ENCODE data around the gene TLR7.

Gene TLR7

GRCh38 chrX:12878536-12878935, 11.7 kb downstream of the TLR7 start:
- H3K79me1 ChIP-seq (ENCODE audit: low read length), result peaks cover 3% of the 10 kb centered on the region
- H3K36me3 ChIP-seq (ENCODE audit: control insufficient read depth in 1 of 2, insufficient read depth in 2 of 2, low read length in 2 of 2), result no peaks in the 10 kb centered on the region
- H3K4me2 ChIP-seq (ENCODE audit: low read length), result no peak overlapping the region
- H2BK5ac ChIP-seq (ENCODE audit: low read depth, low read length, poor library complexity), result no peak overlapping the region
- no peak overlapping the region for H3K4ac ChIP-seq (ENCODE audit: low read depth, low read length)
- H3K4me3 ChIP-seq (ENCODE audit: low read depth, low read length), result no peak overlapping the region
- H4K8ac ChIP-seq (ENCODE audit: low read depth, low read length), result no peak overlapping the region
- H2BK12ac ChIP-seq (ENCODE audit: low read length), result no peak overlapping the region
- H3K18ac ChIP-seq (ENCODE audit: low read length), result no peak overlapping the region
- no peak overlapping the region for H4K12ac ChIP-seq (ENCODE audit: low read depth, low read length)
- H3K79me2 ChIP-seq (ENCODE audit: control insufficient read depth, insufficient read depth, low read length, poor library complexity), result no peaks in the 10 kb centered on the region
- no peak overlapping the region for H2BK120ac ChIP-seq (ENCODE audit: insufficient read depth, low read length, poor library complexity)
- no peak for DNase-seq
- no peak overlapping the region for H2AFZ ChIP-seq (ENCODE audit: insufficient read depth, low read length, poor library complexity)
- H3K9ac ChIP-seq (ENCODE audit: low read length), result no peak overlapping the region
- H4K91ac ChIP-seq (ENCODE audit: low read depth, low read length), result no peak overlapping the region
- no CpG with 5 or more reads among the region's 1 CpG for WGBS (ENCODE audit: extremely low coverage, insufficient coverage, insufficient read length)
- H3K9me3 ChIP-seq (ENCODE audit: insufficient read depth, low read depth, low read length), result no peaks in the 10 kb centered on the region
- no peak overlapping the region for H2AK5ac ChIP-seq (ENCODE audit: low read length)
- peak overlapping the region; percentile 41 for H3K27ac ChIP-seq (ENCODE audit: low read depth, low read length)
- H3K14ac ChIP-seq (ENCODE audit: low read length), result no peak overlapping the region
- H3K27me3 ChIP-seq (ENCODE audit: insufficient read depth, low read length), result no peaks in the 10 kb centered on the region
- H3K23ac ChIP-seq (ENCODE audit: low read length), result no peak overlapping the region
- H3K4me1 ChIP-seq (ENCODE audit: control insufficient read depth in 1 of 2, insufficient read depth in 2 of 2, low read length in 2 of 2), result peaks cover 0 to 3% of the 10 kb centered on the region in 2 experiments

GRCh38 chrX:12881914-12882313, 15.0 kb downstream of the TLR7 start:
- no peak overlapping the region for H2AK5ac ChIP-seq (ENCODE audit: low read length)
- no peak overlapping the region for H4K12ac ChIP-seq (ENCODE audit: low read depth, low read length)
- no peak overlapping the region for H3K4ac ChIP-seq (ENCODE audit: low read depth, low read length)
- H3K23ac ChIP-seq (ENCODE audit: low read length), result no peak overlapping the region
- peaks cover 3% of the 10 kb centered on the region for H3K79me1 ChIP-seq (ENCODE audit: low read length)
- peaks cover 0 to 3% of the 10 kb centered on the region in 2 experiments for H3K4me1 ChIP-seq (ENCODE audit: control insufficient read depth in 1 of 2, insufficient read depth in 2 of 2, low read length in 2 of 2)
- no peak overlapping the region for H2BK120ac ChIP-seq (ENCODE audit: insufficient read depth, low read length, poor library complexity)
- H3K18ac ChIP-seq (ENCODE audit: low read length), result no peak overlapping the region
- no peak overlapping the region for H3K4me3 ChIP-seq (ENCODE audit: low read depth, low read length)
- H3K79me2 ChIP-seq (ENCODE audit: control insufficient read depth, insufficient read depth, low read length, poor library complexity), result no peaks in the 10 kb centered on the region
- H2AFZ ChIP-seq (ENCODE audit: insufficient read depth, low read length, poor library complexity), result no peak overlapping the region
- H3K9ac ChIP-seq (ENCODE audit: low read length), result no peak overlapping the region
- no peak overlapping the region for H4K8ac ChIP-seq (ENCODE audit: low read depth, low read length)
- H3K9me3 ChIP-seq (ENCODE audit: insufficient read depth, low read depth, low read length), result no peaks in the 10 kb centered on the region
- H4K91ac ChIP-seq (ENCODE audit: low read depth, low read length), result no peak overlapping the region
- no peak overlapping the region for H2BK12ac ChIP-seq (ENCODE audit: low read length)
- no peak for DNase-seq
- H3K14ac ChIP-seq (ENCODE audit: low read length), result no peak overlapping the region
- H3K27me3 ChIP-seq (ENCODE audit: insufficient read depth, low read length), result no peaks in the 10 kb centered on the region
- no CpG with 5 or more reads among the region's 2 CpGs for WGBS (ENCODE audit: extremely low coverage, insufficient coverage, insufficient read length)
- H3K27ac ChIP-seq (ENCODE audit: low read depth, low read length), result no peak overlapping the region
- H2BK5ac ChIP-seq (ENCODE audit: low read depth, low read length, poor library complexity), result no peak overlapping the region
- H3K4me2 ChIP-seq (ENCODE audit: low read length), result no peak overlapping the region
- no peaks in the 10 kb centered on the region for H3K36me3 ChIP-seq (ENCODE audit: control insufficient read depth in 1 of 2, insufficient read depth in 2 of 2, low read length in 2 of 2)

- H3K4me2 ChIP-seq (ENCODE audit: low read length), result no peak overlapping the region
- H3K79me2 ChIP-seq (ENCODE audit: control insufficient read depth, insufficient read depth, low read length, poor library complexity), result no peaks in the 10 kb centered on the region
- no peak overlapping the region for H3K23ac ChIP-seq (ENCODE audit: low read length)
- no peak overlapping the region for H3K9ac ChIP-seq (ENCODE audit: low read length)
- H3K14ac ChIP-seq (ENCODE audit: low read length), result no peak overlapping the region
- no peak overlapping the region for H2AK5ac ChIP-seq (ENCODE audit: low read length)
- no peak overlapping the region for H3K4ac ChIP-seq (ENCODE audit: low read depth, low read length)
- no peak overlapping the region for H2BK120ac ChIP-seq (ENCODE audit: insufficient read depth, low read length, poor library complexity)
- H3K18ac ChIP-seq (ENCODE audit: low read length), result no peak overlapping the region
- no peak overlapping the region for H3K4me3 ChIP-seq (ENCODE audit: low read depth, low read length)
- no CpG with 5 or more reads among the region's 5 CpGs for WGBS (ENCODE audit: extremely low coverage, insufficient coverage, insufficient read length)
- no peak for DNase-seq
- H3K79me1 ChIP-seq (ENCODE audit: low read length), result no peaks in the 10 kb centered on the region
- no peaks in the 10 kb centered on the region for H3K27me3 ChIP-seq (ENCODE audit: insufficient read depth, low read length)
- no peak overlapping the region for H4K91ac ChIP-seq (ENCODE audit: low read depth, low read length)
- no peaks in the 10 kb centered on the region for H3K36me3 ChIP-seq (ENCODE audit: control insufficient read depth in 1 of 2, insufficient read depth in 2 of 2, low read length in 2 of 2)
- H4K12ac ChIP-seq (ENCODE audit: low read depth, low read length), result no peak overlapping the region
- H2AFZ ChIP-seq (ENCODE audit: insufficient read depth, low read length, poor library complexity), result no peak overlapping the region
- H3K4me1 ChIP-seq (ENCODE audit: control insufficient read depth in 1 of 2, insufficient read depth in 2 of 2, low read length in 2 of 2), result no peaks in the 10 kb centered on the region
- H3K27ac ChIP-seq (ENCODE audit: low read depth, low read length), result no peak overlapping the region
- H4K8ac ChIP-seq (ENCODE audit: low read depth, low read length), result no peak overlapping the region
- H2BK5ac ChIP-seq (ENCODE audit: low read depth, low read length, poor library complexity), result no peak overlapping the region
- no peaks in the 10 kb centered on the region for H3K9me3 ChIP-seq (ENCODE audit: insufficient read depth, low read depth, low read length)
- no peak overlapping the region for H2BK12ac ChIP-seq (ENCODE audit: low read length)
Observed at GRCh38 chrX:12885508-12885907, 18.6 kb downstream of the TLR7 start.

- Histone ChIP-seq H3K18ac (ENCODE audit: low read length) (no peak overlapping the region), H2BK5ac (ENCODE audit: low read depth, low read length, poor library complexity) (no peak overlapping the region), H4K12ac (ENCODE audit: low read depth, low read length) (no peak overlapping the region), H3K9me3 (ENCODE audit: insufficient read depth, low read depth, low read length) (no peaks in the 10 kb centered on the region), H3K14ac (ENCODE audit: low read length) (no peak overlapping the region), H3K79me2 (ENCODE audit: control insufficient read depth, insufficient read depth, low read length, poor library complexity) (no peaks in the 10 kb centered on the region), H2BK12ac (ENCODE audit: low read length) (no peak overlapping the region), H3K4ac (ENCODE audit: low read depth, low read length) (no peak overlapping the region), H3K27ac (ENCODE audit: low read depth, low read length) (no peak overlapping the region), H4K8ac (ENCODE audit: low read depth, low read length) (no peak overlapping the region), H2AFZ (ENCODE audit: insufficient read depth, low read length, poor library complexity) (no peak overlapping the region), H3K4me3 (ENCODE audit: low read depth, low read length) (no peak overlapping the region), H3K36me3 (ENCODE audit: control insufficient read depth in 1 of 2, insufficient read depth in 2 of 2, low read length in 2 of 2) (no peaks in the 10 kb centered on the region), H3K4me1 (ENCODE audit: control insufficient read depth in 1 of 2, insufficient read depth in 2 of 2, low read length in 2 of 2) (no peaks in the 10 kb centered on the region), H4K91ac (ENCODE audit: low read depth, low read length) (no peak overlapping the region), H3K23ac (ENCODE audit: low read length) (no peak overlapping the region), H3K9ac (ENCODE audit: low read length) (no peak overlapping the region), H3K79me1 (ENCODE audit: low read length) (no peaks in the 10 kb centered on the region), H3K4me2 (ENCODE audit: low read length) (no peak overlapping the region), H2AK5ac (ENCODE audit: low read length) (no peak overlapping the region), H2BK120ac (ENCODE audit: insufficient read depth, low read length, poor library complexity) (no peak overlapping the region), H3K27me3 (ENCODE audit: insufficient read depth, low read length) (no peaks in the 10 kb centered on the region)
- DNase-seq, result no peak
- WGBS (ENCODE audit: extremely low coverage, insufficient coverage, insufficient read length), result no CpG with 5 or more reads among the region's 3 CpGs
Observed at GRCh38 chrX:12886545-12886944, 19.7 kb downstream of the TLR7 start.

Measured in trophoblast cell (in vitro differentiated cells and primary cell).